NB4 (cell line): ENCODE data around the gene LLPH.

Experiments used
- DNase-seq: peaks from one replicate; pipeline ENCODE4 v3.0.0; 2010; ENCODE audit warnings: low read depth
- H3K4me3 ChIP-seq: one replicate; pipeline ENCODE4 v1.5.1; 2011; ENCODE audit warnings: mild to moderate bottlenecking, low read depth, low read length, moderate library complexity
- CTCF ChIP-seq: IDR thresholded peaks from one replicate; pipeline ENCODE4 v1.5.1; 2012; ENCODE audit warnings: low read depth, low read length
- MAX ChIP-seq: IDR thresholded peaks from 2 replicates; pipeline ENCODE4 v1.6.1; 2011; ENCODE audit warnings: low read depth, low read length
- MYC ChIP-seq: IDR thresholded peaks from 2 replicates; pipeline ENCODE4 v1.6.1; 2011; ENCODE audit warnings: low read depth, low read length
- POLR2A ChIP-seq: IDR thresholded peaks from 2 replicates; pipeline ENCODE4 v1.6.1; 2011; ENCODE audit warnings: mild to moderate bottlenecking; ENCODE audit not compliant: insufficient read length; ENCODE audit errors: extremely low read depth

LLPH gene

GRCh38 chr12:66108386-66108785, 22.2 kb downstream of the LLPH start:
- no peak for DNase-seq
- no peak for TF ChIP-seq MYC
- no peak for TF ChIP-seq CTCF
- TF ChIP-seq POLR2A: no peak
- no peak for TF ChIP-seq MAX
- no peak overlapping the region for H3K4me3 ChIP-seq

GRCh38 chr12:66107451-66107915, 23.1 kb downstream of the LLPH start:
- DNase-seq: peak; percentile 96
- H3K4me3 ChIP-seq: no peak overlapping the region
- TF ChIP-seq MAX (peak; percentile 54), MYC (peak; percentile 49; the same call in 1 of the 2 replicates), CTCF (peak; percentile 69), POLR2A (no peak)

- no peak for DNase-seq
- no peak for TF ChIP-seq MAX
- TF ChIP-seq CTCF: peak; percentile 6
These were observed 27.3 kb downstream of the LLPH start for GRCh38 chr12:66103016-66103913.

GRCh38 chr12:66092559-66093269, 37.8 kb downstream of the LLPH start:
- TF ChIP-seq POLR2A: no peak
- no peak for TF ChIP-seq MYC
- TF ChIP-seq CTCF: no peak
- TF ChIP-seq MAX: no peak
- no peak overlapping the region for H3K4me3 ChIP-seq
- DNase-seq: no peak

More at GRCh38 chr12:66103016-66103913, 27.3 kb downstream of the LLPH start:
- no peak overlapping the region for H3K4me3 ChIP-seq

- TF ChIP-seq CTCF (no peak), MAX (no peak), MYC (no peak), POLR2A (no peak)
- no peak for DNase-seq
- no peak overlapping the region for H3K4me3 ChIP-seq
These were observed 40.4 kb downstream of the LLPH start for GRCh38 chr12:66090157-66090556.
